GM12874 (cell line): ENCODE measurements around the gene TMPRSS11D.

Source experiments
- CTCF ChIP-seq: IDR thresholded peaks from 2 replicates; pipeline ENCODE4 v1.5.1; 2011; ENCODE audit warnings: low read depth, mild to moderate bottlenecking, control low read depth, low read length, moderate library complexity; ENCODE audit not compliant: insufficient read depth

TMPRSS11D gene

GRCh38 chr4:67820903-67821302 is 62.9 kb downstream of the TMPRSS11D start:
- TF ChIP-seq CTCF = no peak

- no peak for TF ChIP-seq CTCF
Measured at GRCh38 chr4:67810011-67810410, 73.8 kb downstream of the TMPRSS11D start.

- TF ChIP-seq CTCF = no peak
Measured at GRCh38 chr4:67809502-67809901, 74.3 kb downstream of the TMPRSS11D start.

GRCh38 chr4:67796810-67797209 is 87.0 kb downstream of the TMPRSS11D start:
- TF ChIP-seq CTCF = no peak

- no peak for TF ChIP-seq CTCF
Measured at GRCh38 chr4:67790721-67791120, 93.1 kb downstream of the TMPRSS11D start.

- TF ChIP-seq CTCF = no peak
Measured at GRCh38 chr4:67787311-67787710, 96.5 kb downstream of the TMPRSS11D start.

- TF ChIP-seq CTCF = no peak
Measured at GRCh38 chr4:67785528-67785927, 98.3 kb downstream of the TMPRSS11D start.

GRCh38 chr4:67779631-67780030 is 104.2 kb downstream of the TMPRSS11D start:
- no peak for TF ChIP-seq CTCF
